IMR-90 (cell line): Measurements from ENCODE around the gene DSCAM. TPM values are rescaled to one million over a fixed set of nuclear protein-coding genes. Genes with fewer than 3 reads are reported as not detected.

Source experiments
- ATAC-seq: fragments of 200-7000 bp; cut with Tn5 transposase; 2 replicates; pipeline ENCODE4 v1.9.1; 2020; ENCODE audit warnings: low read depth, mild to moderate bottlenecking, moderate library complexity
- BruUV-seq: library from RNA; stranded (reverse); fragments of 400-500 nt; replicated peaks from 2 replicates; lab custom pipeline; 2021; lab: Mats Ljungman, UMichigan
- CTCF ChIA-PET: fragments of 300-600 bp; formaldehyde crosslinking; extraction: SDS; loops from one replicate; lab custom pipeline; 2021; ENCODE audit warnings: antibody characterized with exemption; lab: Yijun Ruan, JAX
- POLR2A ChIA-PET: fragments of 300-600 bp; sonication (Branson Sonifier 250); formaldehyde crosslinking; loops from one replicate; lab custom pipeline; 2022; ENCODE audit warnings: antibody characterized with exemption; ENCODE audit not compliant: unreplicated experiment; lab: Charles Lee
- DNase-seq: peaks from one replicate; pipeline ENCODE4 v3.0.0; 2013
- H2AFZ ChIP-seq: replicated peaks from 2 replicates; pipeline ENCODE3; 2013; ENCODE audit warnings: low read length, mild to moderate bottlenecking; ENCODE audit not compliant: poor library complexity
- H2AK5ac ChIP-seq: 2 replicates; pipeline ENCODE4 v1.6.1; 2013; ENCODE audit warnings: low read depth, low read length, inconsistent platforms
- H2AK9ac ChIP-seq: replicated peaks from 2 replicates; pipeline ENCODE3; 2013; ENCODE audit warnings: mild to moderate bottlenecking, low read depth, low read length, moderate library complexity; ENCODE audit not compliant: poor library complexity
- H2BK120ac ChIP-seq: 2 replicates; pipeline ENCODE4 v1.6.1; 2013; ENCODE audit warnings: low read depth, low read length, inconsistent platforms
- H2BK15ac ChIP-seq: 3 replicates; pipeline ENCODE4 v1.6.1; 2013; ENCODE audit warnings: low read depth, low read length, inconsistent platforms
- H2BK20ac ChIP-seq: 2 replicates; pipeline ENCODE4 v1.6.1; 2013; ENCODE audit warnings: low read depth, mild to moderate bottlenecking, inconsistent platforms, low read length, moderate library complexity
- H2BK5ac ChIP-seq: 2 replicates; pipeline ENCODE4 v1.6.1; 2013; ENCODE audit warnings: mild to moderate bottlenecking, low read depth, low read length, inconsistent platforms; ENCODE audit not compliant: poor library complexity, severe bottlenecking
- H3K14ac ChIP-seq: replicated peaks from 2 replicates; pipeline ENCODE4 v1.6.1; 2013; ENCODE audit warnings: low read depth, low read length, inconsistent platforms
- H3K18ac ChIP-seq: 2 replicates; pipeline ENCODE4 v1.6.1; 2013; ENCODE audit warnings: low read depth, low read length, control low read depth
- H3K23ac ChIP-seq: 2 replicates; pipeline ENCODE4 v1.6.1; 2013; ENCODE audit warnings: low read depth, low read length, inconsistent platforms
- H3K27ac ChIP-seq: 2 replicates; pipeline ENCODE4 v1.5.1; 2013; ENCODE audit warnings: mild to moderate bottlenecking, control low read depth, low read length; ENCODE audit not compliant: insufficient read depth
- H3K27me3 ChIP-seq: 2 replicates; pipeline ENCODE4 v1.6.1; 2013; ENCODE audit warnings: low read length; ENCODE audit not compliant: control insufficient read depth, insufficient read depth
- H3K36me3 ChIP-seq: 2 replicates; pipeline ENCODE4 v1.6.1; 2013; ENCODE audit warnings: low read length, mixed read lengths; ENCODE audit not compliant: control insufficient read depth, insufficient read depth
- H3K4ac ChIP-seq: 2 replicates; pipeline ENCODE4 v1.6.1; 2013; ENCODE audit warnings: low read depth, low read length, inconsistent platforms
- H3K4me1 ChIP-seq: 2 replicates; pipeline ENCODE4 v1.6.1; 2013; ENCODE audit warnings: low read length, mixed read lengths; ENCODE audit not compliant: control insufficient read depth, insufficient read depth
- H3K4me2 ChIP-seq: 2 replicates; pipeline ENCODE4 v1.6.1; 2013; ENCODE audit warnings: low read depth, mild to moderate bottlenecking, control low read depth, low read length, moderate library complexity
- H3K4me3 ChIP-seq: 2 replicates; pipeline ENCODE4 v1.5.1; 2013; ENCODE audit warnings: low read depth, mild to moderate bottlenecking, control low read depth, low read length, moderate library complexity; ENCODE audit not compliant: insufficient read depth
- H3K56ac ChIP-seq: 2 replicates; pipeline ENCODE4 v1.6.1; 2013; ENCODE audit warnings: low read length, inconsistent platforms; ENCODE audit not compliant: insufficient read depth; ENCODE audit errors: extremely low read depth
- H3K79me1 ChIP-seq, 2 experiments: 2 replicates each; pipeline ENCODE4 v1.6.1; 2013; ENCODE audit warnings: low read length in 2 of 2, inconsistent platforms in 1 of 2, low read depth in 1 of 2
- H3K9ac ChIP-seq: 2 replicates; pipeline ENCODE4 v1.6.1; 2013; ENCODE audit warnings: low read depth, low read length, control low read depth
- H3K9me1 ChIP-seq: 2 replicates; pipeline ENCODE4 v1.6.1; 2013; ENCODE audit warnings: low read length, inconsistent platforms; ENCODE audit not compliant: insufficient read depth
- H3K9me3 ChIP-seq: 2 replicates; pipeline ENCODE4 v1.6.1; 2013; ENCODE audit warnings: low read length; ENCODE audit not compliant: control insufficient read depth, insufficient read depth
- H4K20me1 ChIP-seq: 2 replicates; pipeline ENCODE4 v1.6.1; 2013; ENCODE audit warnings: low read length, inconsistent platforms; ENCODE audit not compliant: insufficient read depth
- H4K5ac ChIP-seq: 2 replicates; pipeline ENCODE4 v1.6.1; 2013; ENCODE audit warnings: mild to moderate bottlenecking, low read depth, low read length, control low read depth
- H4K8ac ChIP-seq, 2 experiments: 2 replicates each; pipeline ENCODE4 v1.6.1; 2013; ENCODE audit warnings: low read depth in 2 of 2, low read length in 2 of 2, control low read depth in 1 of 2, inconsistent platforms in 1 of 2
- H4K91ac ChIP-seq: 2 replicates; pipeline ENCODE4 v1.6.1; 2013; ENCODE audit warnings: low read depth, low read length, inconsistent platforms; ENCODE audit not compliant: insufficient read depth
- POLR2A ChIP-seq: IDR thresholded peaks from 2 replicates; pipeline ENCODE4 v1.6.1; 2012; ENCODE audit warnings: mild to moderate bottlenecking, low read depth, low read length
- WGBS, 2 experiments: methylation state at CpG; one replicate each; pipeline versions ENCODE4 v1.1.5 to v1.1.7; 2013; ENCODE audit warnings: missing lambda C conversion rate in 2 of 2; ENCODE audit not compliant: insufficient read length in 1 of 2; ENCODE audit errors: extremely low coverage in 2 of 2; 5-methylcytosine and 5-hydroxymethylcytosine counted together
- dilution Hi-C: fragments of 300-500 bp; cut with HindIII; formaldehyde crosslinking; loops from one replicate; pipeline ENCODE4 v1.14.3; 2018; ENCODE audit warnings: low sequenced_read_pairs; ENCODE audit not compliant: unreplicated experiment
- in situ Hi-C: fragments of 300-500 bp; cut with MboI; formaldehyde crosslinking; loops from 3 replicates; pipeline ENCODE4 v1.14.3; 2019; ENCODE audit warnings: low sequenced_read_pairs, inconsistent platforms, mixed read lengths
- intact Hi-C: fragments of 100-400 bp; cut with micrococcal nuclease; formaldehyde crosslinking; loops from 2 replicates; pipeline ENCODE4 v1.10.0; 2022
- polyA plus RNA-seq, 3 experiments: library from polyadenylated mRNA; depleted of rRNA; stranded (reverse); fragments of >200 nt; gene quantifications; 2 replicates each; pipeline ENCODE4 v1.2.3, GENCODE V29; 2012; ENCODE audit warnings: low replicate concordance in 1 of 3
- total RNA-seq: library from RNA; depleted of rRNA; stranded (reverse); fragments of >200 nt; gene quantifications from 2 replicates; pipeline ENCODE4 v1.2.3, GENCODE V29; 2012

DSCAM gene
- total and polyA plus RNA-seq, 2 of the 4 experiments (the other 2 are of a cell fraction), result under 0.01 to 0.02 TPM

DNA sequence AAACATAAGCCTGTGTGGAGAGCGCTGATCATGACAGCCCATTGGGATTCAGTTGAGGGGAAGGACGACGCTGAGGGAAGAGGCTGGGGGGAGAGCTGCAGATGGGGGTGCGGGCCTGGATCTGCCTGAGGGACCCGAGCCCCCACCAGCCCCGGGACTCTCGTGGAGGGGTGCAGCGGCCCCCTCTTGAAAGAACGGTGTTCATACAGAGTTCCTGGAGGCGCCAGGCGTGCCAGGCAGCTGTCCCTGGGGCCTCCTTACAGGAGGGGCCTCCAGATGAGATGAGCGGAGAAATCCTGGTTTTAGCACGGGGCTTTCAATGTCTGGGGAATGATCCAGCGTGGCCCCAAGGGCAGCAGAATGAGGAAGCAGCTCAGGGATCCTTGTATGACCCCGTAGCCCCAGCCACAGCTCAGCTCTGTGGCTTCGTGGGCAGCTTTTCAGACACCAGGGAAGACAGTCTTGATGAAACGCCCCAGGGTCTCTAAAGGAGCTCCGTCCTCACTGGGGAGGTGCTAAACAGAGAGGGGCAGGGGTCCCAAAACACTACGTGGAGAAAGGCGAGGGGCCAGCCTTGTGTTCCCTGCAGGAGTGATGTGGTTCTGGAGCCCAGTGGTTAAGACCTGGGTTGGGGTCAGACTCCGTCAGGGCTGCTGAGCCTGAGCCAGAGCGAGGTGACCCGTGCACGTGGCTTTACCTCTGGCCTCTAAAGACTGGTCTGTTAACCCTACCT is 7.2 kb upstream of the DSCAM start:
- ChIA-PET POLR2A (no interaction called here), CTCF (no interaction called here)
- Histone ChIP-seq H3K14ac (no peak overlapping the region), H4K8ac (no peak overlapping the region), H3K36me3 (no peaks in the 10 kb centered on the region), H3K9me1 (no peaks in the 10 kb centered on the region), H3K56ac (no peak overlapping the region), H2BK120ac (no peak overlapping the region), H3K23ac (no peak overlapping the region), H3K4me1 (no peaks in the 10 kb centered on the region), H4K91ac (no peak overlapping the region), H3K4ac (no peak overlapping the region), H4K5ac (no peak overlapping the region), H3K79me1 (no peaks in the 10 kb centered on the region), H2BK20ac (no peak overlapping the region), H3K9ac (no peak overlapping the region), H3K27ac (no peak overlapping the region), H3K9me3 (peaks cover 20% of the 10 kb centered on the region; the same call in 1 of the 2 replicates), H3K4me2 (no peak overlapping the region), H2AK5ac (no peak overlapping the region), H2BK15ac (no peak overlapping the region), H3K4me3 (no peak overlapping the region), H4K20me1 (no peaks in the 10 kb centered on the region), H3K27me3 (no peaks in the 10 kb centered on the region), H3K18ac (no peak overlapping the region), H2BK5ac (no peak overlapping the region), H2AFZ (no peak overlapping the region), H2AK9ac (no peak overlapping the region)
- dilution Hi-C loops (no loop called here), in situ Hi-C loops (no loop called here), intact Hi-C loops (no loop called here)
- no peak for TF ChIP-seq POLR2A
- BruUV-seq, result no TSS peak
- ATAC-seq, result no peak
- WGBS, 2 experiments, result 47% methylated on average over 14 of the region's 24 CpGs; no CpG with 5 or more reads in 1 of the 2 experiments
- no peak for DNase-seq
